CD4-positive, alpha-beta T cell treated with Interleukin-17A for 1 hour (primary cell): ENCODE results near the gene FER1L5.
"Not testable (repeated sequence)": the region's sequence is repeated elsewhere in the genome, so short reads cannot be mapped to it uniquely, and the experiment has no call there.

Experiments
- DNase-seq: peaks from one replicate; pipeline ENCODE4 v3.0.0-alpha.2; 2020

The FER1L5 gene

DNA sequence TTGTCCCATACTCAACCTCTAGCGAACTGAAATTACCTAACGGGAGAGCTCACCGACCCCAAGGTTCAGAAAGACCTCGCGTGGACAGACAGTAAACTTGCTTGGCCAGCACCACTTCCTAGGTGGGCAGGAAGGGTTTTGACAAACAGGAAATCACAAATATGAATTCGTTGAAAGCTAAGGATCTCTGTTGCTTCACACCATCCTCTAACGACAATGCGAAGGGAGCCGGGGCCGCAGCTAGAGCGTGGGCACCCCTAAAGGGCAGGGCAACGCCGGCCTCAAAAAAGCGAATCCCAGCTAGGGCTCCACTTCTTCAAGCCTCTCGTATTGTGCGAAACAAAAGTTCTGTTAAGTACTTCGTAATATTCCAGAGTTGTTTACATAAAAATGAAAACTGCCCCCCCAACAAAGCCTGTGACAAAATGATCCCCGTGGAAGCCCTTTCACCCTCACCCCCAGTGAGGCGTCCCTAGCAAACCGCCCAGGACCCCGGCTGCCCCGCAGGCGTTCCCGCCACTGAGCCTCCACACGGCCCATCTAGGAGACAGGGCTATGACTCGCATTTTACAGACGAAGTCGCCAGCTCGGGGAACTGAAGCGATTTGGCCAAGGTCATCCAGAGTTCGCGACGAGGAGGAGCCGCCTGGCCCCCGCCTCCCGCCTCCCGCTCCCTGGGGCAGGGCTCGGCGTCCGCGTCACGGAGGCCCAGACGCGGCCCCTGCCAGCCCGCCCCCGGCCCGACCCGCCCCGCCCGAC is 5.0 kb upstream of the FER1L5 start:
- peak; percentile 84 for DNase-seq

GRCh38 chr2:96638144-96639121 is 4.1 kb upstream of the FER1L5 start, which contains the start of gene KANSL3:
Gene KANSL3, minus strand, starts transcription at chr2:96638312. Its CDS starts 1,177 bp downstream, at chr2:96637135.
- peak; percentile 93 for DNase-seq

DNA sequence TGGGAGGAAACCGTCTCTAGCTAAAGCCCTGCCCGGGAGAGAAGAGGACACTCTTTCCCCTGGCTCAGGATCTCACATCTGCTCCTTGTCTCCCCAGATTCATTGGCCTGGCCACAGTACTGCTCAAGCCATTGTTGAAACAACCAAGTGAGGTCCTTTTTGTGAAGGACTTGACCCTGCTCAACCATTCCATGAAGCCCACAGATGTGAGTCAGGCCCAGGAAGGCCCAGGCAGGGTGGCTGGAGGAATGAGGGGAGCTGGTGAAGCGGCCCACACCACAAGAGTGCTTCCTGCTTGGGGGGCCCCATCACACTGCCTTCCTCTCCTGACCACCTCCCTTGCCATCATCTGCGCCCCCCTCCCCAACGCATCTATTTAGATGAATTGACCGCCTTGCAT is 5.1 kb downstream of the FER1L5 start:
- no peak for DNase-seq

DNA sequence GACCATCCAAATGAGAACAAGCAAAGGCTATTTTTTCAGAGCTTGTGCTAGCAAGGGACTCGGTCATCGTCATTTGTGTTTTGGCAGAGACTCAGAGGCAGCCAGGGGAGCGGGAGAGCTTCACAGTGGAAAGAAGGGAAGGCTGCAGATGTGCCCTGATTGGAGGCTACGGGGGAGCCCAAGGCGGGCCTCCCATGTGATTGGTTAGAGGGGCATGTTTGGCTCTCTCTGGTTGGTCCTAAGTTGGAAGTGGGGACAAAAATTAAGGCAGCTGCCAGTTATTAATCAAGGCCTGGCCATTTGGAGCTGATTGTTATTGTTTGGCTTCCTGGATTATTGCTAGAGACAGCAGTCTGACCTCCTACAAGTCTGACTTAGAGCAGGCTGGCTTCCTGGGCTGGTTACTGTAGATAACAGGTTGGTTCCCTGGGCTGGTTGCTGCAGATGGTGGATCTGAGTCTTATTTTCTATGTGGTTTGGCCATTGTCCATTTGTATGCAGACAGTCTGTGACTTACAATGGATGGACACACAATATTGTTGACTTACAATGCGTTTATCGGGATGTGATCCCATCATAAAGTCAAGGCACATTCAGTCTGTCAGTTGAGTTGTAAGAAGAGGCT is 5.9 kb downstream of the FER1L5 start:
- DNase-seq: no peak

DNA sequence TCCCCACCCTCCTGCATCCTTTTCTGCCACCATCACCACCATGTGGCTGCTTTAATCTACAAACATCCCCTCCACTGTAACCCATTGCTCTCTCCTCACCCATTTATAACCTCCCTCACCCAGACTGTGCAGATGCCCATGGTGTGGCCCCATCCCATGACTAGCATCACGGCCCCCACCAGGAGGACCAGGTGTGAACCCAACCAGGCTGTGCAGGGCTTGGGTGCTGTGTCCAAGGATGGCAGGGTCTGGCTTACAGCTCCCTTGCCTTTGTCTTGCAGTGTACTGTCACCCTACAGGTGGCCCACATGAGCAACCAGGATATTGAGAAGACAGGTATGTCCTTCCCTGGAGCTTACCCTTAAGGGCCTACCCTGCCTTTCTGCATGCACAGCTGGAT is 6.8 kb downstream of the FER1L5 start:
- no peak for DNase-seq

DNA sequence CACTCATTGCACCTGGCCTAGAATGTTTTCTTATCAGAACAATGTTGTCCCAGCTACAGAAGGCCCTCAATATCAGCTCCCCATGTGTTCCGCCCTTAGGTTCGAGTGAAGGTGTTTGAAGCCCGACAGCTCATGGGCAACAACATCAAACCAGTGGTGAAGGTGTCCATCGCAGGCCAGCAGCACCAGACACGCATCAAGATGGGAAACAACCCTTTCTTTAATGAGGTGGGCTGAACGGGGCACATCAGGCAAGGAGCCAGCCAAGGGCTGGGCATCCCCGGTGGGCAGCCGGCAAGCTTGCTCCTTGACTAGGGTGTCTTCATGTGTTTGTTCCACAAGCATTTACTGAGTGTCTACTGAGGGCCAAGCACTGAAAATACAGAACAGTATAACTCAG is 9.2 kb downstream of the FER1L5 start:
- DNase-seq: no peak

DNA sequence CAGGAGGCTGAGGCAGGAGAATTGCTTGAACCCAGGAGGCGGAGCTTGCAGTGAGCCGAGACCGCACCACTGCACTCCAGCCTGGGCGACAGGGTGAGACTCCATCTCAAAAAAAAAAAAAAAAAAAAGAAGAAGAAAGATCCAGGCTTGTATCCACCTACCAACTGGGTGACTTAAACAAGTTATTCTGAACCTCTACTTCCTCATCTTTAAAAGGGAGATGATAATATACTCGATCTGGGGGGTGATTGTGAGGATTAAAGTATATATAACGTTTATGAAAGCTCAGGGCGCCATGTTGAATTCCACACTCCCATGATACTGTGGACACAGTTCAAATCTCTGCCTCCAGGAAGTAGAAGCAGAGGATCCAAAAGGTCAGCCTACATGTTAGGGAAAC is 12.2 kb downstream of the FER1L5 start:
- DNase-seq: not testable (repeated sequence)

DNA sequence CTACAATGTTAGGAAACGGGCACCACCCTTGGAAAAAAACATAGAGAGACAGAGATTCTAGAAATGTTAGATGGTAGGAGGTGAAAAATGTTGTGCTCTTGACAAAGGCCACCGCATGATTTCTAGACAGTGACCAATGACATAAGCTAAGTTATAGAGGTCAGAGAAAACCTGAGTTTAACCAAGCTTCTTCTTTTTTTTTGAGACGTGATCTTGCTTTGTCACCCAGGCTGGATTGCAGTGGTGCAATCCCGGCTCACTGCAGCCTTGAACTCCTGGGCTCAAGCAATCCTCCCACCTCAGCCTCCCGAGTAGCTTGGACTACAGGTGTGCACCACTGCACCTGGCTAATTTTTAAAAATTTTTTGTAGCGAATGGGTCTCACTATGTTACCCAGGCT is 13.0 kb downstream of the FER1L5 start:
- DNase-seq: no peak

DNA sequence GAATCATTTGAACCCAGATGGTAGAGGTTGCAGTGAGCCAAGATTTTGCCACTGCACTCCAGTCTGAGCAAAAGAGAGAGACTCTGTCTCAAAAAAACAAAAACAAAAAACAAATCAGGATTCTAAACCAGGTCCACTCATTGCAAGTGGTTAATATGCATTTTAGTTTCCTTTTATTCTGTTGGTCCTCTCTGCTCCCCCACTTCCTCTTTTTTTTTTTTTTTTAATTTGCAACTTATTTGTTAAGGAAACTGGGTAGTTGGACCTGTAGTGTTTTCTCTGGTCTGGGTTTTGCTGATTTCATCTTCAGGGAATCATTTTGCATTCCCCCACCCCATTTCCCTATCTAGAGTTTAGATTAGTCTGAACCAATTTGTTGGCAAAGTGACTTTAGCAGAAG is 14.0 kb downstream of the FER1L5 start:
- DNase-seq: no peak

GRCh38 chr2:96661324-96661723 is 18.8 kb downstream of the FER1L5 start:
- DNase-seq: no peak

- no peak for DNase-seq
Observed at GRCh38 chr2:96662360-96662759, 19.8 kb downstream of the FER1L5 start.

- no peak for DNase-seq
Observed at GRCh38 chr2:96663177-96663576, 20.6 kb downstream of the FER1L5 start.

- no peak for DNase-seq
Observed at GRCh38 chr2:96663829-96664228, 21.3 kb downstream of the FER1L5 start.

- DNase-seq: no peak
Observed at GRCh38 chr2:96664366-96664925, 21.9 kb downstream of the FER1L5 start.

- DNase-seq: no peak
Observed at GRCh38 chr2:96665083-96665569, 22.6 kb downstream of the FER1L5 start.

DNA sequence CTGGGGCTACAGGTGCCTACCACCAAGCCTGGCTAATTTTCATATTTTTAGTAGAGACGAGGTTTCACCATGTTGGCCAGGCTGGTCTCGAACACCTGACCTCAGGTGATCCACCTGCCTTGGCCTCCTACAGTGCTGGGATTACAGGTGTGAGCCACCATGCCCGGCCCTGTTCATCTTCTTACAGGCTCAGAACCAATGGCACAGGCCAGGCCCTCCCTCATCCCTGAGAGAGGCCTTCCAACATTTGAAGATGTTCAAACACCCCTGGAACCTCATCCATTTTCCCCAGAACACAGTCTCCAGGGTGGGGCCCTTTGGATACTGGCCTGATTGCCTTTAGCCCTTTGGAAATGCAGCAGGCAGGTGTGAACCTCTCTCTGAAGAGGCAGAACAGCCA is 23.2 kb downstream of the FER1L5 start:
- not testable (repeated sequence) for DNase-seq

DNA sequence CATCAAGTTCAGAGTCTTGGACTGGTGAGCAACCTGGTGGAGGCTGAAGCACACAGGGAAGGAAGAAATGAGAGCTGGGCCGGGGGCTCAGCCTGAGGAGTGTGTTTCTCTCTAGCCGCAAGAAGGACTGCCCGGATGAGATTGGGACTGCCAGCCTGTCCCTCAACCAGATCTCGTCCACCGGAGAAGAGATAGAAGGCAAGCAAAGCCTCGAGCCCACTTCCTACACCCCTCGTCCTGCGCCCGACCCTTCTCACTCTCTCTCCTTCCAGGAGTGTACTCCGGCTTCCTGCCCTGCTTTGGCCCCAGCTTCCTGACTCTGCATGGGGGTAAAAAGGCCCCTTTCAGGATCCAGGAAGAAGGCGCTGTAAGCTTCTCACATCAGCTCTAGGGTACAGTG is 26.2 kb downstream of the FER1L5 start:
- DNase-seq: no peak

GRCh38 chr2:96669539-96670215 is 27.1 kb downstream of the FER1L5 start:
- DNase-seq: no peak

DNA sequence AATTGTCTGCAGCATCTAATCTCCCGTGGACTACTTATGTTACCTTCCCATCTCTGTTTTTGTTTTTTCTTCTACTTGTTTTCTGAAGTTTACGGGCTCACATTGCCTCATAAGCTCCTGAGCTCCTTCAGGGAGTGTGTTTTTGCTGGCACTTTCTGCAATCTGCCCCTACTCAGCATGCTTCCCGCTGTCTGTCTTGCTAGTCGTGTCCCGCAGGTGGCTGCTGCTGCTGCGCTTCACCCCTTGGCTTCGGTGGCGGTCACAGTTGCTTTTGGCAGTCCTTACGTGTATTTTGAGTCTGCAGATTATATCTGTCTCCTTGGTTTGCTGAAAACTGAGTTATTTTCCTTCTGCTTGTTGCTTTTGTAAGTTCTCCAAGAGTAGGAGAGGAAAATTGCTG is 37.3 kb downstream of the FER1L5 start:
- no peak for DNase-seq

- DNase-seq: no peak
Observed at GRCh38 chr2:96680561-96681141, 38.1 kb downstream of the FER1L5 start.

- no peak for DNase-seq
Observed at GRCh38 chr2:96681540-96681939, 39.0 kb downstream of the FER1L5 start.

DNA sequence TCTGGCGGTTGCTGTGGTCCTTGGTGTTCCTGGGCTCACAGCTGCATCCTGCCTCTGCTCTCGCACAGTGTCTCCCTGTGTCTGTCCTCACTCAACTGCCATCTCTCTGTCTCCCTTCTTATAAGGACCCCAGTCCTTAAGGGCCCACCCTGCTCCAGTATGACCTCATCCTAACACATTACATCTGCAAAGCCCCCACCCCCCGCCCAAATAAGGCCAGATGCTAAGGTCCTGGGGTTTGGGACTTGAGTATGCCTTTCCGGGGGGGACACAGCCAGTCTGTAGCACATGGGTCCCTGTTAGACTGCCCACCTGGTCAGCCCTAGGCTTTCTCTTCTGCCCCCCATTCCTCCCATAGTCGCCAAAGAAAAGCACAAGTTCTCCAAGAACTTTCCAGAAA is 40.7 kb downstream of the FER1L5 start:
- DNase-seq: no peak
